Endothelial cell of umbilical vein (primary cell): ENCODE results near the gene NCOR1. TPM values are rescaled to one million over a fixed set of nuclear protein-coding genes. Genes with fewer than 3 reads are reported as not detected.

ENCODE experiments used
- BruUV-seq: library from RNA; stranded (reverse); fragments of 400-500 nt; replicated peaks from 2 replicates; lab custom pipeline; 2021; lab: Mats Ljungman, UMichigan
- CTCF ChIA-PET: fragments of 300-600, 350-600 bp; sonication (Branson Sonifier 250); formaldehyde crosslinking; loops from one replicate; lab custom pipeline; 2021; ENCODE audit warnings: antibody characterized with exemption, inconsistent platforms; lab: Charles Lee
- POLR2A ChIA-PET: fragments of 300-600, 350-600 bp; sonication (Branson Sonifier 250); formaldehyde crosslinking; loops from one replicate; lab custom pipeline; 2021; ENCODE audit warnings: antibody characterized with exemption, inconsistent platforms; lab: Charles Lee
- DNase-seq: peaks from one replicate; pipeline ENCODE4 v3.0.0-alpha.2; 2011; ENCODE audit warnings: low read depth, low spot score
- FAIRE-seq: peaks from 2 replicates; lab custom pipeline; 2011; peaks lifted over from hg19 to GRCh38; lab: Jason Lieb, UNC
- H2AFZ ChIP-seq: 2 replicates; pipeline ENCODE4 v1.6.0; 2012; ENCODE audit warnings: low read depth, low read length, control low read depth, inconsistent platforms
- H3K27ac ChIP-seq: 2 replicates; pipeline ENCODE4 v1.5.1; 2011; ENCODE audit warnings: low read depth, mild to moderate bottlenecking, control low read depth, low read length, moderate library complexity; ENCODE audit not compliant: insufficient read depth
- H3K27me3 ChIP-seq, 2 experiments: 2 replicates each; pipeline versions ENCODE4 v1.6.0 to v1.6.1; 2011; ENCODE audit warnings: low read length in 2 of 2, mixed read lengths in 1 of 2; ENCODE audit not compliant: control insufficient read depth in 2 of 2, insufficient read depth in 2 of 2
- H3K36me3 ChIP-seq, 2 experiments: 2 replicates in 1 of 2; 3 replicates in 1 of 2; pipeline ENCODE4 v1.5.1; 2011; ENCODE audit warnings: low read length in 2 of 2, mild to moderate bottlenecking in 1 of 2, moderate library complexity in 1 of 2; ENCODE audit not compliant: control insufficient read depth in 2 of 2, insufficient read depth in 2 of 2; ENCODE audit errors: extremely low read depth in 1 of 2
- H3K4me1 ChIP-seq: 3 replicates; pipeline ENCODE4 v1.5.1; 2011; ENCODE audit warnings: mild to moderate bottlenecking, low read length; ENCODE audit not compliant: control insufficient read depth, insufficient read depth; ENCODE audit errors: extremely low read depth
- H3K4me2 ChIP-seq: 2 replicates; pipeline ENCODE4 v1.6.1; 2011; ENCODE audit warnings: low read length, control low read depth, mixed read lengths; ENCODE audit not compliant: insufficient read depth
- H3K4me3 ChIP-seq, 3 experiments: fragments of 200-600 bp in 1 of 3; sonication (generic), shearing (Covaris generic) in 1 of 3; replicated peaks in 1 of 3; 2 replicates each; pipeline ENCODE4 v1.5.1; 2011 to 2016; ENCODE audit warnings: control low read depth in 3 of 3, low read length in 3 of 3, mild to moderate bottlenecking in 2 of 3, inconsistent platforms in 1 of 3, low read depth in 1 of 3, moderate library complexity in 1 of 3; ENCODE audit not compliant: insufficient read depth in 1 of 3
- H3K79me2 ChIP-seq: 2 replicates; pipeline ENCODE4 v1.6.0; 2012; ENCODE audit warnings: low read length, inconsistent platforms; ENCODE audit not compliant: control insufficient read depth, insufficient read depth
- H3K9ac ChIP-seq: replicated peaks from 2 replicates; pipeline ENCODE3; 2011; ENCODE audit warnings: low read length, control low read depth; ENCODE audit not compliant: insufficient read depth; ENCODE audit errors: extremely low read depth
- H3K9me1 ChIP-seq: replicated peaks from 3 replicates; pipeline ENCODE4 v1.6.0; 2011; ENCODE audit warnings: mild to moderate bottlenecking, low read length; ENCODE audit not compliant: control insufficient read depth, insufficient read depth; ENCODE audit errors: extremely low read depth
- H3K9me3 ChIP-seq: replicated peaks from 2 replicates; pipeline ENCODE4 v1.5.1; 2012; ENCODE audit warnings: low read length, inconsistent platforms; ENCODE audit not compliant: control insufficient read depth, insufficient read depth
- H4K20me1 ChIP-seq: replicated peaks from 2 replicates; pipeline ENCODE3; 2011; ENCODE audit warnings: mild to moderate bottlenecking, low read length; ENCODE audit not compliant: control insufficient read depth, insufficient read depth; ENCODE audit errors: extremely low read depth
- EZH2 ChIP-seq: IDR thresholded peaks from 2 replicates; pipeline ENCODE4 v1.6.1; 2012; ENCODE audit warnings: borderline replicate concordance, low read depth, mild to moderate bottlenecking, moderate library complexity, low read length, inconsistent platforms; ENCODE audit not compliant: severe bottlenecking
- FOS ChIP-seq: IDR thresholded peaks from 2 replicates; pipeline ENCODE4 v1.6.1; 2011; ENCODE audit warnings: mild to moderate bottlenecking, low read length, moderate library complexity, borderline replicate concordance; ENCODE audit not compliant: insufficient read depth
- GATA2 ChIP-seq: IDR thresholded peaks from 2 replicates; pipeline ENCODE4 v1.7.0; 2011; ENCODE audit warnings: low read depth, mild to moderate bottlenecking, moderate library complexity, mixed read lengths, low read length; ENCODE audit not compliant: insufficient read length, insufficient read depth
- JUN ChIP-seq: IDR thresholded peaks from 2 replicates; pipeline ENCODE4 v1.6.1; 2011; ENCODE audit warnings: borderline replicate concordance, low read depth; ENCODE audit not compliant: insufficient read length, insufficient read depth
- MYC ChIP-seq: IDR thresholded peaks from one replicate; pipeline ENCODE4 v1.6.1; 2011; ENCODE audit warnings: mild to moderate bottlenecking, low read depth, low read length
- POLR2A ChIP-seq: IDR thresholded peaks from 2 replicates; pipeline ENCODE4 v1.6.1; 2012; ENCODE audit warnings: low read depth, mild to moderate bottlenecking, control low read depth, low read length
- POLR2AphosphoS5 ChIP-seq: IDR thresholded peaks from 2 replicates; pipeline ENCODE4 v1.6.1; 2012; ENCODE audit warnings: low read depth, mild to moderate bottlenecking, control low read depth, low read length, moderate library complexity; ENCODE audit not compliant: insufficient read depth
- dilution Hi-C: fragments of 300-500 bp; cut with MboI; formaldehyde crosslinking; loops from one replicate; pipeline ENCODE4 v1.15.0; 2019; ENCODE audit warnings: low sequenced_read_pairs; ENCODE audit not compliant: extremely low pct_ligation_motif_present
- intact Hi-C: fragments of 100-400 bp; cut with micrococcal nuclease; formaldehyde crosslinking; loops from one replicate; pipeline ENCODE4 v1.10.0; 2022
- polyA plus RNA-seq, 4 experiments: library from polyadenylated mRNA; depleted of rRNA in 3 of 4; stranded (reverse) in 3 of 4; unstranded in 1 of 4; fragments of >200 nt; gene quantifications; 2 replicates each; pipeline versions ENCODE4 v1.2.1 to v1.2.3, GENCODE V29; 2011 to 2012; ENCODE audit warnings: missing spikeins in 1 of 4
- total RNA-seq: library from RNA; stranded (reverse); gene quantifications from 2 replicates; pipeline ENCODE4 v1.2.3, GENCODE V29; 2021
- TF ChIP-seq, protein P1 (sequence below): IDR thresholded peaks from 2 replicates; pipeline ENCODE4 v1.6.1; 2011; ENCODE audit not compliant: insufficient read depth, insufficient read length
- TF ChIP-seq, protein P2 (sequence below), 2 donors: IDR thresholded peaks; 1 replicate in 1 of 2; 2 replicates in 1 of 2; pipeline ENCODE4 v1.5.1; 2011; ENCODE audit warnings: low read length in 2 of 2, mild to moderate bottlenecking in 2 of 2, moderate library complexity in 2 of 2, control low read depth in 1 of 2, inconsistent platforms in 1 of 2, low read depth in 1 of 2; ENCODE audit not compliant: insufficient read depth in 1 of 2; ENCODE audit errors: extremely low read depth in 1 of 2

NCOR1 gene
- total and polyA plus RNA-seq, 2 donors (not counting 3 experiments of a cell fraction or from before 2014, with no cell fraction given), result 90.0 to 134 TPM

DNA sequence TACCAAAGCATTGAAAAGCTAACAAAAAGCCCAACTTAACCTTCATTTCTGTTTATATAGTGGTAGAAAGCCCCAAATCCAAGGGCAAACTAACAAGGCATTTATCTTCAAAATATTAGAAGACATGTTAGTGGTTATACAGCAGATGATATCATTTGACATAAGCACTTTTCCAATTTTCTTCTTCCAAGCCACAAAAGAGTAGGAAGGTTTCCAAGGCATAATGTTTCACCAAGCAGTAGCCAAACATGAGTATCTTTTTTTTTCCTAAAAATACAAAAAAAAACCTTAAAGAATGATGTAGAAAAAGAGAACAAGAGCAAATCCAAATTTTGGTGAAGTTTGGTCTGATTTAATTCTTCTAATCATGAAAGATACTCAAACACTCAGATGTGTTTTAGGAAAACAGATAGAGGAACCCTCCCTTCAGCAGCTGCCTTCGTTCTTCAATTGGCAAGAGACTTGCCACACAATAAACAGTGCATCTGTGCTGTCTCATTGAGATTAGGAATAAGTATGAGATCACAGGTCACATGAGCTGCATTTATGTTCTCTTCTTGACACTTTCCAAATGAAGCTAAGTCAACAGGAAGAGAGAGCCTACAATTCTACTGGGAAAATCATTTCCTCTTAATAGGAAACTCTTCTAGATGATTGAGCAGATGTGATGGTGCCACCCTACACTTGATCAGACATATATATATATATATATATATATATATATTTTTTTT, 109.0 kb downstream of the NCOR1 start:
- ChIA-PET CTCF (interaction anchor here (1.0 kb wide), 1 partner anchor 34 kb away, joined by 3 read pairs; no protein-coding TSS in a partner anchor), POLR2A (no interaction called here)
- Histone ChIP-seq H3K27ac (no peak overlapping the region), H3K36me3 (peaks cover 2 to 5% of the 10 kb centered on the region in 2 experiments), H3K9ac (no peak overlapping the region), H2AFZ (no peak overlapping the region), H3K4me3 (no peak overlapping the region), H4K20me1 (peaks cover 2% of the 10 kb centered on the region), H3K4me2 (no peak overlapping the region), H3K9me3 (no peaks in the 10 kb centered on the region), H3K4me1 (peaks cover 8% of the 10 kb centered on the region), H3K79me2 (peaks cover 2% of the 10 kb centered on the region), H3K9me1 (peaks cover 2% of the 10 kb centered on the region), H3K27me3 (no peaks in the 10 kb centered on the region)
- intact Hi-C loops (no loop called here), dilution Hi-C loops (no loop called here)
- DNase-seq (peak; percentile 77), FAIRE-seq (peak; percentile 72)
- TSS peak; percentile 43 for BruUV-seq
- TF ChIP-seq EZH2 (no peak), JUN (peak; percentile 57), GATA2 (no peak), MYC (no peak), POLR2AphosphoS5 (no peak), FOS (no peak), POLR2A (no peak)
- TF ChIP-seq, protein P1, sequence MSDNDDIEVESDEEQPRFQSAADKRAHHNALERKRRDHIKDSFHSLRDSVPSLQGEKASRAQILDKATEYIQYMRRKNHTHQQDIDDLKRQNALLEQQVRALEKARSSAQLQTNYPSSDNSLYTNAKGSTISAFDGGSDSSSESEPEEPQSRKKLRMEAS, result peak; percentile 23
- TF ChIP-seq, protein P2, sequence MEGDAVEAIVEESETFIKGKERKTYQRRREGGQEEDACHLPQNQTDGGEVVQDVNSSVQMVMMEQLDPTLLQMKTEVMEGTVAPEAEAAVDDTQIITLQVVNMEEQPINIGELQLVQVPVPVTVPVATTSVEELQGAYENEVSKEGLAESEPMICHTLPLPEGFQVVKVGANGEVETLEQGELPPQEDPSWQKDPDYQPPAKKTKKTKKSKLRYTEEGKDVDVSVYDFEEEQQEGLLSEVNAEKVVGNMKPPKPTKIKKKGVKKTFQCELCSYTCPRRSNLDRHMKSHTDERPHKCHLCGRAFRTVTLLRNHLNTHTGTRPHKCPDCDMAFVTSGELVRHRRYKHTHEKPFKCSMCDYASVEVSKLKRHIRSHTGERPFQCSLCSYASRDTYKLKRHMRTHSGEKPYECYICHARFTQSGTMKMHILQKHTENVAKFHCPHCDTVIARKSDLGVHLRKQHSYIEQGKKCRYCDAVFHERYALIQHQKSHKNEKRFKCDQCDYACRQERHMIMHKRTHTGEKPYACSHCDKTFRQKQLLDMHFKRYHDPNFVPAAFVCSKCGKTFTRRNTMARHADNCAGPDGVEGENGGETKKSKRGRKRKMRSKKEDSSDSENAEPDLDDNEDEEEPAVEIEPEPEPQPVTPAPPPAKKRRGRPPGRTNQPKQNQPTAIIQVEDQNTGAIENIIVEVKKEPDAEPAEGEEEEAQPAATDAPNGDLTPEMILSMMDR (IDR thresholded peaks at IDR 0.05; ENCODE audit: extremely low read depth in 1 of 2, insufficient read depth in 1 of 2, low read depth in 1 of 2, low read length in 2 of 2), result no peak
